Epithelial cell of proximal tubule (primary cell): ENCODE results near the gene CCDC74A. TPM values are rescaled to one million over a fixed set of nuclear protein-coding genes. Genes with fewer than 3 reads are reported as not detected.

Experiments used
- DNase-seq: peaks from one replicate; pipeline ENCODE4 v3.0.0-alpha.2; 2011; ENCODE audit warnings: low read depth
- H3K4me3 ChIP-seq: 2 replicates; pipeline ENCODE4 v1.5.1; 2011; ENCODE audit warnings: low read depth, mild to moderate bottlenecking, low read length
- CTCF ChIP-seq: conservative IDR thresholded peaks from 2 replicates; pipeline ENCODE4 v1.5.1; 2012; ENCODE audit warnings: low read depth, mild to moderate bottlenecking, low read length
- total RNA-seq: library from RNA; depleted of rRNA; stranded (reverse); fragments of >200 nt; gene quantifications from 2 replicates; pipeline ENCODE4 v1.2.3, GENCODE V29; 2015

The CCDC74A gene
- total RNA-seq, 1 donor from 2014 or later, result 27.8 TPM

- TF ChIP-seq CTCF, result no peak
- H3K4me3 ChIP-seq, result no peak overlapping the region
- DNase-seq, result no peak
These were observed 52.5 kb downstream of the CCDC74A start for GRCh38 chr2:131580187-131580586.

Other genes starting within 250 kb of the CCDC74A start
- not detected in 2 replicates for gene RAB6D, start 163.7 kb upstream of the CCDC74A start, total RNA-seq
- not detected in 2 replicates for gene TUBA3D, start 51.8 kb upstream of the CCDC74A start, total RNA-seq
- gene MZT2A, start 35.5 kb upstream of the CCDC74A start, total RNA-seq, result 219 and 362 TPM in 2 replicates